ENCODE data around the gene RIMS4. TPM values are rescaled to one million over a fixed set of nuclear protein-coding genes. Genes with fewer than 3 reads are reported as not detected.
A peak's percentile ranks its signal among the peaks of the same experiment; 100 is the strongest.

Gene RIMS4
- polyA plus RNA-seq, 4 donors: 1.2 to 9.3 TPM; not detected in 2

GRCh38 chr20:44762466-44763140 lies 47.7 kb downstream of the RIMS4 start:
- Histone ChIP-seq H3K27me3 (ENCODE audit: control insufficient read depth in 3 of 3, insufficient read depth in 3 of 3, low read length in 3 of 3) (no peaks in the 10 kb centered on the region), H3K4me1 (ENCODE audit: control insufficient read depth in 3 of 3, insufficient read depth in 2 of 3, low read depth in 1 of 3, low read length in 2 of 3) (no peaks in the 10 kb centered on the region), H3K4me3 (ENCODE audit: low read depth in 1 of 3, low read length in 3 of 3) (no peak overlapping the region), H3K27ac (ENCODE audit: low read depth in 1 of 3, low read length in 2 of 3) (peak overlapping the region in 1 of 3 donors; percentile 29), H3K36me3 (ENCODE audit: control insufficient read depth in 3 of 3, insufficient read depth in 2 of 3, low read depth in 1 of 3, low read length in 3 of 3) (peaks cover 0 to 11% (median 0%) of the 10 kb centered on the region in 3 donors), H3K9me3 (ENCODE audit: control insufficient read depth in 2 of 2, insufficient read depth in 1 of 2, low read depth in 1 of 2, low read length in 1 of 2) (no peaks in the 10 kb centered on the region)
- DNase-seq (no peak), FAIRE-seq (no peak)
- 55 to 65% (median 57%) methylated on average over 8 to 10 of the region's 10 CpGs for whole genome bisulfite sequencing, 3 donors

- Histone ChIP-seq H3K36me3 (ENCODE audit: control insufficient read depth in 3 of 3, insufficient read depth in 2 of 3, low read depth in 1 of 3, low read length in 3 of 3) (peaks cover 0 to 19% (median 0%) of the 10 kb centered on the region in 3 donors), H3K9me3 (ENCODE audit: control insufficient read depth in 2 of 2, insufficient read depth in 1 of 2, low read depth in 1 of 2, low read length in 1 of 2) (no peaks in the 10 kb centered on the region), H3K27me3 (ENCODE audit: control insufficient read depth in 3 of 3, insufficient read depth in 3 of 3, low read length in 3 of 3) (no peaks in the 10 kb centered on the region), H3K4me3 (ENCODE audit: low read depth in 1 of 3, low read length in 3 of 3) (no peak overlapping the region), H3K27ac (ENCODE audit: low read depth in 1 of 3, low read length in 2 of 3) (no peak overlapping the region), H3K4me1 (ENCODE audit: control insufficient read depth in 3 of 3, insufficient read depth in 2 of 3, low read depth in 1 of 3, low read length in 2 of 3) (no peaks in the 10 kb centered on the region)
- WGBS, 3 donors: 44 to 55% (median 48%) methylated on average over 3 of the region's 3 CpGs
- FAIRE-seq (no peak), DNase-seq (no peak)
Measured at GRCh38 chr20:44761423-44761822, 48.9 kb downstream of the RIMS4 start.

GRCh38 chr20:44759595-44759994 lies 50.8 kb downstream of the RIMS4 start:
- H3K27me3 ChIP-seq (ENCODE audit: control insufficient read depth in 3 of 3, insufficient read depth in 3 of 3, low read length in 3 of 3): no peaks in the 10 kb centered on the region
- DNase-seq (no peak), FAIRE-seq (no peak)
- H3K36me3 ChIP-seq (ENCODE audit: control insufficient read depth in 3 of 3, insufficient read depth in 2 of 3, low read depth in 1 of 3, low read length in 3 of 3): peaks cover 0 to 30% (median 0%) of the 10 kb centered on the region in 3 donors
- 89 to 93% (median 91%) methylated on average over 1 of the region's 1 CpG for whole genome bisulfite sequencing, 3 donors
- no peak overlapping the region for H3K4me3 ChIP-seq (ENCODE audit: low read depth in 1 of 3, low read length in 3 of 3)
- H3K9me3 ChIP-seq (ENCODE audit: control insufficient read depth in 2 of 2, insufficient read depth in 1 of 2, low read depth in 1 of 2, low read length in 1 of 2): no peaks in the 10 kb centered on the region
- H3K27ac ChIP-seq (ENCODE audit: low read depth in 1 of 3, low read length in 2 of 3): no peak overlapping the region
- H3K4me1 ChIP-seq (ENCODE audit: control insufficient read depth in 3 of 3, insufficient read depth in 2 of 3, low read depth in 1 of 3, low read length in 2 of 3): no peaks in the 10 kb centered on the region

DNA sequence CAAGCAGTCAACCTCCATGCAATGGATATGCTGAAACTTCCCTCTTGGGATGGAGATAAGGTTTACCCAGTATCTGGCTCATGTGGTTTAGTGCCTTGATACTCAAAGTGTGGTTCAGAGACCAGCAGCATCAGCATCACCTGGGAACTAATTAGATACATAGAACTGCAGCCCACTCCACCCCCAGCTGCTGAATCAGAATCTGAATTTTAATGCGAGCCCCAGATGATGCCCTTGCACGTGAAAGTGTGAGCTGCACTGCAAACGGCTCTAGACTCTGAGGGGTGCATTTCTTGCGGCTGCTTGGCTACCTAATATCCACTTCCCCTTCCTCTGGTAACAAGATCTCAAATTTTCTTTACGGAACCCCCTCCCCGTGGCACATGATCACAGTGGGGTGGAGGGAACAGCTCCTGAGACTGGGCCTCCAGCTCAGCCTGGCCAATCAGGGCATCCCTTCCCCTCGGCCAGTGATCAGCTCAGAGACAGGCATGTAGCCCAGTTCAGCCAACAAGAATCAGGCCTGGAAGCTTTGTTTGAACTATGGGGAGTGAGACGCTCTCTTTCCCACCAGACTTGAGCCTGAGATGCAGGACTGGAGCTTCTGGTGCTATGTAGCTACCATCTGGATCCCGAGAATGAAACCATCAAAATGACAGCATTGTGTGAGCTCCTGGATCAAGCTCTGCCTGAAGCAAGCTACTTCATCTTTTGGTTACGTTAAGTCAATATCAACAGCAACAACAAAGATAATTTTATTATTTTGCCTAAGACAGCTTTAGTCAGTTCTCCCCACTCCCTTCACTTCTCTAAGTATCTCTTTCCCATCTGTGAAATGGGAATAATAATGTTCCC lies 51.9 kb downstream of the RIMS4 start:
- H3K4me1 ChIP-seq (ENCODE audit: control insufficient read depth in 3 of 3, insufficient read depth in 2 of 3, low read depth in 1 of 3, low read length in 2 of 3): no peaks in the 10 kb centered on the region
- no peak overlapping the region for H3K4me3 ChIP-seq (ENCODE audit: low read depth in 1 of 3, low read length in 3 of 3)
- H3K27me3 ChIP-seq (ENCODE audit: control insufficient read depth in 3 of 3, insufficient read depth in 3 of 3, low read length in 3 of 3): no peaks in the 10 kb centered on the region
- peaks cover 0 to 33% (median 0%) of the 10 kb centered on the region in 3 donors for H3K36me3 ChIP-seq (ENCODE audit: control insufficient read depth in 3 of 3, insufficient read depth in 2 of 3, low read depth in 1 of 3, low read length in 3 of 3)
- H3K9me3 ChIP-seq (ENCODE audit: control insufficient read depth in 2 of 2, insufficient read depth in 1 of 2, low read depth in 1 of 2, low read length in 1 of 2): no peaks in the 10 kb centered on the region
- DNase-seq: no peak
- no peak overlapping the region for H3K27ac ChIP-seq (ENCODE audit: low read depth in 1 of 3, low read length in 2 of 3)
- 63 to 69% (median 69%) methylated on average over 10 of the region's 10 CpGs for WGBS, 3 donors
- FAIRE-seq: no peak

DNA sequence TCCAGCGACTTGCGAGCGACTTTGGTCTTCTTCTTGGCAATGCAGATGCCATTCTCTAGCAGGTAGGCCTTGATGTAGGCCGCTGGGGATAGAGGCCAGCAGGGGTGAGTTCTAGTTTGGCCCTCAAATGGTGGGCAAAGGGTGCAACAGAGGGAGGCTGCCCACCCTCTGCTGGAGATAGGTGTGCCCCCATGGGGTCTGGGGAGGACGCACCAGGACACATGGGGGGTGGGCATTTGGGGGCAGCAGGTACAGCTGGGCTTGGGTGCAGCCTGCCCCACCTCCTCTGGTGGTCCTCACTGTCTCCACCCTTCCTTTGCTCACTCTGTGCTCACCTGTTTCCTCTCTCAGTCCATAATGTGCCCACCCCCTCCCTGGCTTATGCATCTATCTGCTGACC lies 53.4 kb downstream of the RIMS4 start:
- Histone ChIP-seq H3K36me3 (ENCODE audit: control insufficient read depth in 3 of 3, insufficient read depth in 2 of 3, low read depth in 1 of 3, low read length in 3 of 3) (peaks cover 0 to 31% (median 0%) of the 10 kb centered on the region in 3 donors), H3K4me1 (ENCODE audit: control insufficient read depth in 3 of 3, insufficient read depth in 2 of 3, low read depth in 1 of 3, low read length in 2 of 3) (no peaks in the 10 kb centered on the region), H3K27me3 (ENCODE audit: control insufficient read depth in 3 of 3, insufficient read depth in 3 of 3, low read length in 3 of 3) (no peaks in the 10 kb centered on the region), H3K9me3 (ENCODE audit: control insufficient read depth in 2 of 2, insufficient read depth in 1 of 2, low read depth in 1 of 2, low read length in 1 of 2) (no peaks in the 10 kb centered on the region), H3K4me3 (ENCODE audit: low read depth in 1 of 3, low read length in 3 of 3) (no peak overlapping the region), H3K27ac (ENCODE audit: low read depth in 1 of 3, low read length in 2 of 3) (no peak overlapping the region)
- 62 to 85% (median 80%) methylated on average over 5 of the region's 5 CpGs for WGBS, 3 donors
- no peak for DNase-seq
- no peak for FAIRE-seq

DNA sequence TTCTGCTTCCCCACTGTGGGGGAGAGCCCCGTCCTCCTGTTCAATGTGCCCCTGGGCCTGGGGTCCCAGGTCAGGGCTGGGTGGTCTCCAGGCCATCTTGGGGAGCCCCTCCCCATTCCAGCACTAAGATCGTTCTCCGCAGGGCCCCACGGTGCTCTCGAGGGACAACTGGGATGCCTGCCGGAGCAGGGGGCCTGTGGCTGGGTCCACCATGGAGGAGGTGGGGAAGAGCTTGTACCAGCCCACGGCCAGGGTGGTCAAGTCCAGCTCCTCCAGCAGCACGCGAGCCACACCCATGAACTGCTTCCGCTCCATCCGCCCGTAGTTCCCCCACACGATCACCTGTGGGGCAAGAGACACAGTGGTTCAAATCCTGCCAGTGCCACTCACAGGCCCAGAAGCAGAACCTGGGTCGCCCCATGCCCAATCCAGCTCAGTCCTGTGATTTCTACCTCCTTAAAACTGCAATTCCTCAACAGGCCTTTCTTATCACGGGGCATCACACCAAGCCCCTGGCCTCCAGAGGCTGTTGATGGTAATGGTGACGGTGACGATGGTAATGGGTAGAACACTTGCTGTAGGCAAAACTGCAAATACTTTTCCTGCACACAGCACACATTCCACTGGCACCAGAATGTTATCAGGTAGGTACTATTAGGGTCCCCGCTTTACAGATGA lies 54.2 kb downstream of the RIMS4 start:
- H3K9me3 ChIP-seq (ENCODE audit: control insufficient read depth in 2 of 2, insufficient read depth in 1 of 2, low read depth in 1 of 2, low read length in 1 of 2): no peaks in the 10 kb centered on the region
- no peak for FAIRE-seq
- no peak overlapping the region for H3K27ac ChIP-seq (ENCODE audit: low read depth in 1 of 3, low read length in 2 of 3)
- no peaks in the 10 kb centered on the region for H3K4me1 ChIP-seq (ENCODE audit: control insufficient read depth in 3 of 3, insufficient read depth in 2 of 3, low read depth in 1 of 3, low read length in 2 of 3)
- 88 to 90% (median 90%) methylated on average over 17 to 18 of the region's 18 CpGs for whole genome bisulfite sequencing, 3 donors
- peaks cover 0 to 31% (median 0%) of the 10 kb centered on the region in 3 donors for H3K36me3 ChIP-seq (ENCODE audit: control insufficient read depth in 3 of 3, insufficient read depth in 2 of 3, low read depth in 1 of 3, low read length in 3 of 3)
- DNase-seq: no peak
- H3K27me3 ChIP-seq (ENCODE audit: control insufficient read depth in 3 of 3, insufficient read depth in 3 of 3, low read length in 3 of 3): peaks cover 0 to 6% (median 0%) of the 10 kb centered on the region in 3 donors
- no peak overlapping the region for H3K4me3 ChIP-seq (ENCODE audit: low read depth in 1 of 3, low read length in 3 of 3)

DNA sequence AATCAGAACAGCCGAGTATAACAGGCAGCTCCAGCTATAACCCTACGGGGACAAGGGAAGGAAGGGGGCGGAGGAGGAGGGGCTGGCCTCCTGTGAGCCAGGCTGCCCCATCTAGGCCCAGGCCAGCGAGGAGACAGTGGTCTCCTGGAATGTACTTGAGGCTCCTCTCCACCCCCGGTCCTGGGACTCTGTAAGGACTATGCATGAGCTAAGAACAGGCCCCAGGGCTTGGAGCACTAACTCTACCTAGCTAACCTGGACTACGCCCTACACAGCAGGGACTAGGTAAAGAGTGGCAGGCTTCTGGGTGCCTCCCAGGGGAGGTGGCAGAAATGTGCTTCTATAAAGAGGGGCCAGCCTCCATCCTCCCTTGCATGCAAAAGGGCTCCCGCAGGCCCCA lies 55.8 kb downstream of the RIMS4 start:
- Histone ChIP-seq H3K4me1 (ENCODE audit: control insufficient read depth in 3 of 3, insufficient read depth in 2 of 3, low read depth in 1 of 3, low read length in 2 of 3) (no peaks in the 10 kb centered on the region), H3K36me3 (ENCODE audit: control insufficient read depth in 3 of 3, insufficient read depth in 2 of 3, low read depth in 1 of 3, low read length in 3 of 3) (peaks cover 0 to 31% (median 0%) of the 10 kb centered on the region in 3 donors), H3K9me3 (ENCODE audit: control insufficient read depth in 2 of 2, insufficient read depth in 1 of 2, low read depth in 1 of 2, low read length in 1 of 2) (no peaks in the 10 kb centered on the region), H3K4me3 (ENCODE audit: low read depth in 1 of 3, low read length in 3 of 3) (no peak overlapping the region), H3K27ac (ENCODE audit: low read depth in 1 of 3, low read length in 2 of 3) (no peak overlapping the region), H3K27me3 (ENCODE audit: control insufficient read depth in 3 of 3, insufficient read depth in 3 of 3, low read length in 3 of 3) (peaks cover 0 to 7% (median 4%) of the 10 kb centered on the region in 3 donors)
- FAIRE-seq: no peak
- DNase-seq: no peak
- 72 to 78% (median 74%) methylated on average over 7 of the region's 7 CpGs for WGBS, 3 donors

Data from small intestine (tissue), 7 donors.